Transverse colon (tissue), 4 donors: ENCODE data around the gene NECAB2. TPM values are rescaled to one million over a fixed set of nuclear protein-coding genes. Genes with fewer than 3 reads are reported as not detected.

Experiments used
- DNase-seq: peaks from one replicate; pipeline ENCODE4 v3.0.0-alpha.2; 2019
- H3K27ac ChIP-seq, 4 donors: fragments of 200-600 bp; sonication (generic); 2 replicates each; pipeline ENCODE4 v1.5.1; 2016 to 2018; ENCODE audit warnings: inconsistent platforms in 4 of 4
- H3K27me3 ChIP-seq: fragments of 200-600 bp; sonication (generic); 2 replicates; pipeline ENCODE4 v1.5.1; 2017; ENCODE audit warnings: inconsistent platforms
- H3K36me3 ChIP-seq, 4 donors: fragments of 200-600 bp; sonication (generic); 2 replicates each; pipeline ENCODE4 v1.5.1; 2017 to 2019; ENCODE audit warnings: inconsistent platforms in 4 of 4
- H3K4me1 ChIP-seq, 4 donors: fragments of 200-600 bp; sonication (generic); 2 replicates each; pipeline ENCODE4 v1.5.1; 2017 to 2020; ENCODE audit warnings: inconsistent platforms in 4 of 4
- H3K4me3 ChIP-seq, 4 donors: fragments of 200-600 bp; sonication (generic); 1 replicate in 1 of 4; 2 replicates in 3 of 4; pipeline versions ENCODE4 v1.5.1 to v1.6.1; 2017 to 2019; ENCODE audit warnings: inconsistent platforms in 4 of 4
- H3K9me3 ChIP-seq, 2 donors: fragments of 200-600 bp; sonication (generic); 2 replicates each; pipeline ENCODE4 v1.5.1; 2017 to 2019; ENCODE audit warnings: inconsistent platforms in 2 of 2
- CTCF ChIP-seq, 5 experiments: fragments of 200-600 bp in 3 of 5; fragments of 450-650 bp in 2 of 5; sonication (generic) in 3 of 5; IDR thresholded peaks; 1 replicate in 2 of 5; 2 replicates in 3 of 5; pipeline ENCODE4 v1.5.1; 2016 to 2017; ENCODE audit warnings: antibody characterized with exemption in 5 of 5, inconsistent platforms in 3 of 5, mild to moderate bottlenecking in 2 of 5, moderate library complexity in 1 of 5
- EP300 ChIP-seq: sonication (generic); formaldehyde crosslinking; IDR thresholded peaks from one replicate; pipeline ENCODE4 v1.6.1; 2017; ENCODE audit warnings: antibody characterized with exemption, low read depth
- POLR2A ChIP-seq: fragments of 450-650 bp; IDR thresholded peaks from one replicate; pipeline ENCODE4 v1.6.1; 2016; ENCODE audit warnings: antibody characterized with exemption, mild to moderate bottlenecking, moderate library complexity
- POLR2AphosphoS5 ChIP-seq, 3 donors: sonication (generic); formaldehyde crosslinking; IDR thresholded peaks; one replicate each; pipeline ENCODE4 v1.6.1; 2016; ENCODE audit warnings: antibody characterized with exemption in 3 of 3
- WGBS, 2 donors: methylation state at CpG; one replicate each; pipeline ENCODE4 v1.1.5; 2018; ENCODE audit warnings: low coverage in 1 of 2; 5-methylcytosine and 5-hydroxymethylcytosine counted together
- in situ Hi-C, 4 donors: fragments of 200-750 bp; cut with MboI; loops; one replicate each; pipeline versions ENCODE4 v1.15.0 to v1.15.1; 2017; ENCODE audit warnings: low sequenced_read_pairs in 3 of 4, low pct_ligation_motif_present in 1 of 4, low pct_unique_long_range_greater_than_20kb in 1 of 4
- intact Hi-C: fragments of 100-400 bp; cut with DNase I; formaldehyde crosslinking; loops from one replicate; pipeline ENCODE4 v1.15.1; 2023; ENCODE audit warnings: low total_unique reads
- total RNA-seq, 4 donors: library from RNA; depleted of rRNA; stranded (reverse); fragments of >200 nt; gene quantifications; one replicate each; pipeline ENCODE4 v1.1.0, GENCODE V29; 2016

The NECAB2 gene
- total RNA-seq, 4 donors from 2014 or later, result 0.41 TPM; not detected in 3

DNA sequence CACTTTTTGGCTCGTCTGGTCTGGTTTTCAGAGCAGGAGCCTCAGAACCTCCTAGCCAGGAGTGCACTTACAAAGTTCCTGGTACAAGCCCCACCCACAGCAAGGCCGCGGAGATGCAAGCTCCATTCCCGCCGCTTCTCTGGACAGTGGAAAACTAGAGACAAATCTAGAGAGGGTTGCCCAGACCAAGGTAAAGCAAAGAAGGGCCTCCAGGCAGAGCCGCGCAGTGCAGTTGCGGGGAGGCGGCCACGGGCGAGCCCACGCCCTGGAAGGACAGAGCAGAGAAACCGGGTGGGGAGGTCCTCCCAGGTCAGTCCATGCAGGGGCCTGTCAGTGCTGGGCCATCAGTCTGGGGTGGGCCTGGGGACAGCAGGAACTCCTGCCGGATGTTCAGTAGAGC is 26.0 kb upstream of the NECAB2 start:
- TF ChIP-seq POLR2AphosphoS5 (IDR thresholded peaks at IDR 0.05) (no peak), EP300 (no peak), CTCF (IDR thresholded peaks at IDR 0.05) (no peak), POLR2A (no peak)
- intact Hi-C loops (no loop called here), in situ Hi-C loops (no loop called here)
- Histone ChIP-seq H3K9me3 (no peaks in the 10 kb centered on the region), H3K27ac (no peak overlapping the region), H3K4me1 (peaks cover 0 to 7% (median 0%) of the 10 kb centered on the region in 4 donors), H3K4me3 (no peak overlapping the region), H3K36me3 (no peaks in the 10 kb centered on the region), H3K27me3 (no peaks in the 10 kb centered on the region)
- 78 to 86% methylated on average over 8 to 14 of the region's 14 CpGs for WGBS, 2 donors
- no peak for DNase-seq

DNA sequence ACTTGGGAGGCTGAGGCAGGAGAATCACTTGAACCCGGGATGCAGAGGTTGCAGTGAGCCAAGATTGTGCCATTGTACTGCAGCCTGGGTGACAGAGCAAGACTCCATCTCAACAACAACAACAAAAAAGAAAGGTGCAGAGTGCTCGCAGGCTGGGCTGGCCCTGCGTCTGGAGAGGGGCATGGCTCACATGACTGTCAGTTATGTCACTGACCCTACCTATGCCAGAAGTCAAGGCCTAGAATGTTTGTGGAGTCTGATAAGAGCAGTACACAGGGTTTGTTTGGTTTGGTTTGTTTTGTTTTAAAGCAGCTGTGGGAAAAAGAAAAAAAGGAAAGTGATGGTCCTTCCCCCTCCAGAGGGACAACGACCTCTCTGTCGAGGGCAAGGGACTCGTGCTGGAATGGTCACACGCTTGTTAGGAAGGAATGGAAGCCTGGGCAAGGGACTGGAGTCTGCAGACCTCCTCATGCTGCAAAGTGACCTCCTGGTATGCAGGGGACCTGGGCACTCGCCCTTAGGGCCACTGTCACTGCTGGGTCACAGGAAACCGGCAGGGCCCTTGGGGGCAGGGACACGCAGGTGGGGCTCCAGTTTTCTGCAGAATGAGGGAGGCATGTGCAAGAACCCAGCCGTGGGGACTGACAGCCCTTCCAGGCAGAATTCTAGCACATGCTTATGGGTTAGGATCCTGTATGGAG is 25.1 kb upstream of the NECAB2 start:
- DNase-seq, result no peak
- intact Hi-C loops (no loop called here), in situ Hi-C loops (no loop called here)
- Histone ChIP-seq H3K27me3 (no peaks in the 10 kb centered on the region), H3K36me3 (no peaks in the 10 kb centered on the region), H3K4me1 (peaks cover 0 to 7% (median 0%) of the 10 kb centered on the region in 4 donors), H3K9me3 (no peaks in the 10 kb centered on the region), H3K27ac (no peak overlapping the region), H3K4me3 (no peak overlapping the region)
- whole genome bisulfite sequencing, 2 donors, result 53 to 56% methylated on average over 5 to 11 of the region's 11 CpGs
- TF ChIP-seq EP300 (no peak), CTCF (IDR thresholded peaks at IDR 0.05) (no peak), POLR2A (no peak), POLR2AphosphoS5 (IDR thresholded peaks at IDR 0.05) (no peak)

DNA sequence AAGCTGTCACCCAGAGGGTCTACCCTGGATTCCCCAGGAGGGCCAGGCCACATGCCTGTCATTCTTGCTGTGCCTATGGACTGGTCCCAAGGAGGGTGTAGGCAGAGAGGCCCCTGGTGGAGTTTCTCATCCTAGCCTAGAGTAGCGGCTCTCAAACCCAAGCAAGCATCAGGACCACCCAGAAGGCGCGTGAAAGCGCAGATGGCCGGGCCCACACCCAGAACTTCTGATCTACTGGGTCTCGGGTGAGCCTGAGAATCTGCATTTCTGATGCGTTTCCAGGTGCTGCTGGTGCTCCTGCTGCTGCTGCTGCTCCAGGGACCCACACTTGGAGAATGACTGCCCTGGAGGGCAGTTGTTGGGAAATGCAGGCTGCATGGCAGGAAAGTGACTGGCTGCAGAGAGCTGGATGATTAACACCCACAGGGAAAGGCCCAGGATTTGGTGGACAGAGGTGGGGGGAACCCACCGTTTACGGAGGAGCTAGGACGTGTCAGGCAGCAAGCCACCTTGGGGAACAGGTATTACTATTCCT is 24.5 kb upstream of the NECAB2 start:
- no peak for DNase-seq
- no peak overlapping the region for H3K27ac ChIP-seq
- intact Hi-C loops (no loop called here), in situ Hi-C loops (no loop called here)
- no peaks in the 10 kb centered on the region for H3K9me3 ChIP-seq
- peaks cover 0 to 7% (median 0%) of the 10 kb centered on the region in 4 donors for H3K4me1 ChIP-seq
- no peaks in the 10 kb centered on the region for H3K36me3 ChIP-seq
- no peaks in the 10 kb centered on the region for H3K27me3 ChIP-seq
- TF ChIP-seq POLR2AphosphoS5 (IDR thresholded peaks at IDR 0.05) (no peak), POLR2A (no peak)
- no peak overlapping the region for H3K4me3 ChIP-seq
- 80 to 84% methylated on average over 3 to 10 of the region's 10 CpGs for WGBS, 2 donors

DNA sequence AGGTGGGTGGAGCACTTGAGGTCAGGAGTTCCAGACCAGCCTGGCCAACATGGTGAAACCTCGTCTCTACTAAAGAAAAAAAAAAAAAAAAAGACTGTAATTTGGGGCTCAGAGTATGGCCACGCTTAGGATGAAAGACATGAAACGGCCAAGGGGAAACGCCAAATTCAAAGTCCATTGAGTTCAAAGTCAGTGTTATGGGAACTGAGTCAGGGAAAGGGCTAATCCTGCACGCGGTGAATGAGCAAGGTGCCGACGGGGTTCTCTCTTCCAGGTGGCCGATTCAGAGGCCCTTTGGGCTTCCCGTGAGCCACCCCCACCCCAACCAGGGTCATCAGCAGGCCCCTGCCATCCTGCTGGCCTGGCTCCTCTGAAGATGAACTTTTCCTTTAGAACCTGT is 22.5 kb upstream of the NECAB2 start:
- peaks cover 0 to 7% (median 0%) of the 10 kb centered on the region in 4 donors for H3K4me1 ChIP-seq
- DNase-seq, result no peak
- WGBS, 2 donors, result 70% methylated on average over 8 to 10 of the region's 10 CpGs
- no peaks in the 10 kb centered on the region for H3K9me3 ChIP-seq
- H3K27me3 ChIP-seq, result no peaks in the 10 kb centered on the region
- H3K4me3 ChIP-seq, result no peak overlapping the region
- H3K36me3 ChIP-seq, result no peaks in the 10 kb centered on the region
- TF ChIP-seq POLR2AphosphoS5 (IDR thresholded peaks at IDR 0.05), result no peak
- TF ChIP-seq CTCF (IDR thresholded peaks at IDR 0.05), result no peak
- no peak for TF ChIP-seq POLR2A
- TF ChIP-seq EP300, result no peak
- no peak overlapping the region for H3K27ac ChIP-seq
- intact Hi-C loops (no loop called here), in situ Hi-C loops (no loop called here)
